Uterus (tissue), 4 donors: ENCODE data around the gene PEX16. TPM values are rescaled to one million over a fixed set of nuclear protein-coding genes. Genes with fewer than 3 reads are reported as not detected.

Experiments used
- DNase-seq, 2 donors: peaks; one replicate each; pipeline ENCODE4 v3.0.0-alpha.2; 2019 to 2020
- H3K27ac ChIP-seq, 2 donors: fragments of 200-600 bp; sonication (generic); 1 replicate in 1 of 2; 2 replicates in 1 of 2; pipeline ENCODE4 v1.5.1; 2016 to 2018
- H3K27me3 ChIP-seq, 2 donors: fragments of 200-600 bp; sonication (generic); one replicate each; pipeline ENCODE4 v1.5.1; 2018 to 2019; ENCODE audit warnings: control low read depth in 1 of 2
- H3K36me3 ChIP-seq, 2 donors: fragments of 200-600 bp; sonication (generic); one replicate each; pipeline ENCODE4 v1.5.1; 2019; ENCODE audit warnings: control low read depth in 1 of 2
- H3K4me1 ChIP-seq, 2 donors: fragments of 200-600 bp; sonication (generic); one replicate each; pipeline ENCODE4 v1.5.1; 2018 to 2019; ENCODE audit warnings: control low read depth in 1 of 2
- H3K4me3 ChIP-seq, 2 donors: fragments of 200-600 bp; sonication (generic); 1 replicate in 1 of 2; 2 replicates in 1 of 2; pipeline ENCODE4 v1.5.1; 2018 to 2019; ENCODE audit warnings: mild to moderate bottlenecking in 1 of 2
- H3K9me3 ChIP-seq, 2 donors: fragments of 200-600 bp; sonication (generic); one replicate each; pipeline ENCODE4 v1.5.1; 2019; ENCODE audit warnings: control low read depth in 1 of 2
- CTCF ChIP-seq, 4 experiments: fragments of 200-600 bp in 2 of 4; fragments of 450-650 bp in 2 of 4; sonication (generic) in 2 of 4; IDR thresholded peaks; one replicate each; pipeline ENCODE4 v1.5.1; 2016 to 2019; ENCODE audit warnings: antibody characterized with exemption in 4 of 4, mild to moderate bottlenecking in 2 of 4, moderate library complexity in 1 of 4
- POLR2A ChIP-seq, 2 donors: fragments of 450-650 bp; IDR thresholded peaks; one replicate each; pipeline ENCODE4 v1.6.1; 2016; ENCODE audit warnings: antibody characterized with exemption in 2 of 2, mild to moderate bottlenecking in 1 of 2, moderate library complexity in 1 of 2
- intact Hi-C: fragments of 100-400 bp; cut with DNase I; formaldehyde crosslinking; loops from one replicate; pipeline ENCODE4 v1.15.1; 2023; ENCODE audit warnings: low total_unique reads
- total RNA-seq, 4 donors: library from RNA; depleted of rRNA in 3 of 4; stranded (reverse); fragments of >200 nt in 3 of 4; gene quantifications; one replicate each; pipeline versions ENCODE4 v1.1.0 to v1.2.4, GENCODE V29; 2014 to 2023
- donor health status: DM: yes; HTN: yes; CAD: no.

Gene PEX16
- total RNA-seq, 4 donors from 2014 or later = 15.3 to 32.1 (median 27.6) TPM

GRCh38 chr11:45926001-45926401 is 8.3 kb upstream of the PEX16 start:
- H3K4me3 ChIP-seq = no peak overlapping the region
- peak in 1 of 2 donors; percentile 13 for DNase-seq

GRCh38 chr11:45925550-45925949 is 7.9 kb upstream of the PEX16 start:
- Histone ChIP-seq H3K9me3 (no peaks in the 10 kb centered on the region), H3K4me1 (peaks cover 0 to 16% of the 10 kb centered on the region in 2 donors), H3K27ac (no peak overlapping the region), H3K27me3 (peaks cover 0 to 12% of the 10 kb centered on the region in 2 donors), H3K4me3 (no peak overlapping the region), H3K36me3 (no peaks in the 10 kb centered on the region)
- intact Hi-C loops = no loop called here
- no peak for DNase-seq
- TF ChIP-seq POLR2A (IDR thresholded peaks at IDR 0.05) (no peak), CTCF (IDR thresholded peaks at IDR 0.05) (no peak)

More at GRCh38 chr11:45926001-45926401, 8.3 kb upstream of the PEX16 start:
- intact Hi-C loops = no loop called here
- Histone ChIP-seq H3K27ac (no peak overlapping the region), H3K4me1 (peaks cover 0 to 16% of the 10 kb centered on the region in 2 donors), H3K36me3 (no peaks in the 10 kb centered on the region), H3K9me3 (no peaks in the 10 kb centered on the region), H3K27me3 (peaks cover 0 to 12% of the 10 kb centered on the region in 2 donors)
- TF ChIP-seq CTCF (IDR thresholded peaks at IDR 0.05) = no peak
- TF ChIP-seq POLR2A (IDR thresholded peaks at IDR 0.05) = no peak

GRCh38 chr11:45924927-45925326 is 7.2 kb upstream of the PEX16 start:
- no peak for DNase-seq
- no peak overlapping the region for H3K4me3 ChIP-seq
- no peak overlapping the region for H3K27ac ChIP-seq
- no peaks in the 10 kb centered on the region for H3K9me3 ChIP-seq
- no peaks in the 10 kb centered on the region for H3K36me3 ChIP-seq
- no peak for TF ChIP-seq CTCF (IDR thresholded peaks at IDR 0.05)
- TF ChIP-seq POLR2A (IDR thresholded peaks at IDR 0.05) = no peak
- peaks cover 0 to 16% of the 10 kb centered on the region in 2 donors for H3K4me1 ChIP-seq
- H3K27me3 ChIP-seq = peaks cover 0 to 12% of the 10 kb centered on the region in 2 donors
- intact Hi-C loops = no loop called here

GRCh38 chr11:45924036-45924915 is 6.6 kb upstream of the PEX16 start:
- DNase-seq = peak in 1 of 2 donors; percentile 12
- Histone ChIP-seq H3K36me3 (no peaks in the 10 kb centered on the region), H3K27me3 (peaks cover 0 to 12% of the 10 kb centered on the region in 2 donors), H3K4me1 (peaks cover 0 to 16% of the 10 kb centered on the region in 2 donors), H3K4me3 (no peak overlapping the region), H3K9me3 (no peaks in the 10 kb centered on the region), H3K27ac (no peak overlapping the region)
- TF ChIP-seq CTCF (IDR thresholded peaks at IDR 0.05) = no peak
- no peak for TF ChIP-seq POLR2A (IDR thresholded peaks at IDR 0.05)
- intact Hi-C loops = no loop called here

GRCh38 chr11:45922425-45923082 is 4.9 kb upstream of the PEX16 start, which contains the start of gene LARGE2:
Gene LARGE2, plus strand, starts transcription at chr11:45922656. Its CDS starts 227 bp downstream, at chr11:45922883.
- H3K27me3 ChIP-seq = peaks cover 0 to 12% of the 10 kb centered on the region in 2 donors
- peak in 1 of 2 donors; percentile 14 for DNase-seq
- TF ChIP-seq POLR2A (IDR thresholded peaks at IDR 0.05) = peak in 1 of 2 donors; percentile 27
- no peak for TF ChIP-seq CTCF (IDR thresholded peaks at IDR 0.05)
- intact Hi-C loops = no loop called here
- peak within 1 kb of the TSS in 1 of 2 donors; percentile 26 for H3K4me3 ChIP-seq
- no peaks in the 10 kb centered on the region for H3K36me3 ChIP-seq
- H3K4me1 ChIP-seq = peaks cover 0 to 16% of the 10 kb centered on the region in 2 donors
- no peaks in the 10 kb centered on the region for H3K9me3 ChIP-seq
- no peak within 1 kb of the TSS for H3K27ac ChIP-seq
